Liver (tissue), 9 donors: ENCODE data around the gene CA10. TPM values are rescaled to one million over a fixed set of nuclear protein-coding genes. Genes with fewer than 3 reads are reported as not detected.

Experiments used
- DNase-seq: peaks from one replicate; pipeline ENCODE4 v3.0.0-alpha.2; 2017; ENCODE audit warnings: low spot score
- H3K27ac ChIP-seq, 2 donors: one replicate each; pipeline ENCODE4 v1.7.0; 2013; ENCODE audit warnings: inconsistent platforms in 2 of 2, low read length in 2 of 2, control low read depth in 1 of 2, low read depth in 1 of 2, mild to moderate bottlenecking in 1 of 2
- H3K27me3 ChIP-seq, 4 donors: one replicate each; pipeline versions ENCODE4 v1.6.1 to v1.7.0; 2013; ENCODE audit warnings: low read length in 3 of 4, inconsistent platforms in 1 of 4, mild to moderate bottlenecking in 1 of 4, moderate library complexity in 1 of 4; ENCODE audit not compliant: control insufficient read depth in 4 of 4, insufficient read depth in 4 of 4
- H3K36me3 ChIP-seq, 4 donors: one replicate each; pipeline versions ENCODE4 v1.6.1 to v1.7.0; 2013; ENCODE audit warnings: low read length in 3 of 4, mild to moderate bottlenecking in 3 of 4, low read depth in 1 of 4, moderate library complexity in 1 of 4; ENCODE audit not compliant: control insufficient read depth in 4 of 4, insufficient read depth in 3 of 4
- H3K4me1 ChIP-seq, 4 donors: one replicate each; pipeline versions ENCODE4 v1.6.1 to v1.7.0; 2013; ENCODE audit warnings: low read length in 3 of 4, mild to moderate bottlenecking in 3 of 4, moderate library complexity in 1 of 4; ENCODE audit not compliant: control insufficient read depth in 4 of 4, insufficient read depth in 4 of 4
- H3K4me3 ChIP-seq, 3 donors: one replicate each; pipeline versions ENCODE4 v1.6.1 to v1.7.0; 2013; ENCODE audit warnings: low read length in 3 of 3, control low read depth in 1 of 3, low read depth in 1 of 3, mild to moderate bottlenecking in 1 of 3
- H3K9ac ChIP-seq, 2 donors: one replicate each; pipeline ENCODE4 v1.7.0; 2013; ENCODE audit warnings: low read length in 2 of 2, mild to moderate bottlenecking in 2 of 2, moderate library complexity in 2 of 2, control low read depth in 1 of 2, low read depth in 1 of 2
- H3K9me3 ChIP-seq, 4 donors: one replicate each; pipeline versions ENCODE4 v1.6.1 to v1.7.0; 2013; ENCODE audit warnings: low read length in 3 of 4; ENCODE audit not compliant: control insufficient read depth in 4 of 4
- EGR1 ChIP-seq, 2 donors: IDR thresholded peaks; 2 replicates each; pipeline ENCODE4 v1.6.1; 2016 to 2018; ENCODE audit warnings: antibody characterized with exemption in 2 of 2, low read depth in 2 of 2
- FOXA1 ChIP-seq: IDR thresholded peaks from 2 replicates; pipeline ENCODE4 v1.6.1; 2016; ENCODE audit warnings: antibody characterized with exemption
- FOXA2 ChIP-seq: IDR thresholded peaks from 2 replicates; pipeline ENCODE4 v1.6.1; 2016; ENCODE audit warnings: antibody characterized with exemption
- GABPA ChIP-seq, 2 donors: IDR thresholded peaks in 1 of 2; conservative IDR thresholded peaks in 1 of 2; 2 replicates each; pipeline ENCODE4 v1.6.1; 2016; ENCODE audit warnings: antibody characterized with exemption in 2 of 2, mild to moderate bottlenecking in 1 of 2, moderate library complexity in 1 of 2
- HNF4A ChIP-seq, 2 donors: conservative IDR thresholded peaks; 2 replicates each; pipeline ENCODE4 v1.6.1; 2016; ENCODE audit warnings: antibody characterized with exemption in 2 of 2, mild to moderate bottlenecking in 2 of 2
- HNF4G ChIP-seq: IDR thresholded peaks from 2 replicates; pipeline ENCODE4 v1.6.1; 2016; ENCODE audit warnings: antibody characterized with exemption
- JUND ChIP-seq, 2 donors: IDR thresholded peaks; 2 replicates each; pipeline ENCODE4 v1.6.1; 2016; ENCODE audit warnings: antibody characterized with exemption in 2 of 2
- MAX ChIP-seq: IDR thresholded peaks from 2 replicates; pipeline ENCODE4 v1.6.1; 2016; ENCODE audit warnings: antibody characterized with exemption
- RXRA ChIP-seq, 2 donors: IDR thresholded peaks; 2 replicates each; pipeline ENCODE4 v1.6.1; 2017 to 2018; ENCODE audit warnings: antibody characterized with exemption in 2 of 2, mild to moderate bottlenecking in 1 of 2
- SP1 ChIP-seq: IDR thresholded peaks from 2 replicates; pipeline ENCODE4 v1.6.1; 2018; ENCODE audit warnings: antibody characterized with exemption, mild to moderate bottlenecking
- TAF1 ChIP-seq: conservative IDR thresholded peaks from 2 replicates; pipeline ENCODE4 v1.6.1; 2016; ENCODE audit warnings: antibody characterized with exemption, mild to moderate bottlenecking
- YY1 ChIP-seq: IDR thresholded peaks from 2 replicates; pipeline ENCODE4 v1.6.1; 2016; ENCODE audit warnings: antibody characterized with exemption, mild to moderate bottlenecking
- WGBS: extraction: QIAGEN DNeasy Blood & Tissue Kit; methylation state at CpG from one replicate; pipeline ENCODE4 v1.1.7; 2013; 5-methylcytosine and 5-hydroxymethylcytosine counted together
- polyA plus RNA-seq, 2 donors: library from polyadenylated mRNA; stranded (reverse) in 1 of 2; unstranded in 1 of 2; fragments of 200-250 nt in 1 of 2; fragments of >200 nt in 1 of 2; fragmentation: Nextera tagmentation in 1 of 2; extraction: Ambion mirVana in 1 of 2; gene quantifications; one replicate each; pipeline versions ENCODE4 v1.2.1 to v1.2.3, GENCODE V29; 2013 to 2015
- total RNA-seq, 2 donors: library from RNA; depleted of rRNA; stranded (reverse); fragments of >200 nt; gene quantifications; one replicate each; pipeline ENCODE4 v1.2.3, GENCODE V29; 2014
- TF ChIP-seq, protein P1 (sequence below): IDR thresholded peaks from 2 replicates; pipeline ENCODE4 v1.6.1; 2016; ENCODE audit warnings: antibody characterized with exemption, mild to moderate bottlenecking
- TF ChIP-seq, protein P2 (sequence below): fragments of 150-350 bp; IDR thresholded peaks from 2 replicates; pipeline ENCODE4 v1.5.1; 2017; ENCODE audit warnings: improper control_type of control experiment, low read depth, low read length; ENCODE audit not compliant: missing input control
- TF ChIP-seq, protein P3 (sequence below): IDR thresholded peaks from 2 replicates; pipeline ENCODE4 v1.6.1; 2016; ENCODE audit warnings: antibody characterized with exemption
- TF ChIP-seq, protein P4 (sequence below): IDR thresholded peaks from 2 replicates; pipeline ENCODE4 v1.6.1; 2016; ENCODE audit warnings: antibody characterized with exemption
- donor health status: healthy.
- donor health status: healthy.
- donor health status: healthy.
- donor health status: healthy.
- donor health status: healthy.

CA10 gene
- total and polyA plus RNA-seq, 4 donors, result 0.05 TPM; not detected in 3

DNA sequence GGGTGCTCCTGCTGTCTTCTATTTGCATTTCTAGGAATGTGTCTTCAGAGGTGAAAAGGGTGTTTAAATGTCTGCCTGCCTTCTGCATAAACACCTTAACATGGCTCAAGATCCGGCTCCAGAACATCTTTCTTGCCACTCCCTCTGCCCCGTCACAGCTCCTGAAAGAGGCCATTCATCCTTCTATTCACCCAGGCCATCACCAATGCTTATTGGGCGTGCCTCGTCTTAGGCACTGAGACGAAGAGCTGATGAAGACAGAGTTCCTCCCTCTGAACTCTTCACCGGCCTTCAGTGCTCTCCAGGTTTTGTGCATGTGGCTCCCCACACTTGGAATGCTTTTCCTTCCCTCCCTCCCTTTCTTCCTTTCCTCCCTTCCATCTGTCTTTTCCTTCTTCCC is 511.4 kb downstream of the CA10 start:
- DNase-seq, result no peak
- Histone ChIP-seq H3K27me3 (no peaks in the 10 kb centered on the region), H3K9ac (no peak overlapping the region), H3K4me3 (no peak overlapping the region), H3K4me1 (peaks cover 0 to 3% (median 2%) of the 10 kb centered on the region in 4 donors), H3K36me3 (no peaks in the 10 kb centered on the region), H3K27ac (no peak overlapping the region), H3K9me3 (no peaks in the 10 kb centered on the region)
- TF ChIP-seq MAX, result no peak
- TF ChIP-seq RXRA (IDR thresholded peaks at IDR 0.05), result no peak
- TF ChIP-seq, protein P1, sequence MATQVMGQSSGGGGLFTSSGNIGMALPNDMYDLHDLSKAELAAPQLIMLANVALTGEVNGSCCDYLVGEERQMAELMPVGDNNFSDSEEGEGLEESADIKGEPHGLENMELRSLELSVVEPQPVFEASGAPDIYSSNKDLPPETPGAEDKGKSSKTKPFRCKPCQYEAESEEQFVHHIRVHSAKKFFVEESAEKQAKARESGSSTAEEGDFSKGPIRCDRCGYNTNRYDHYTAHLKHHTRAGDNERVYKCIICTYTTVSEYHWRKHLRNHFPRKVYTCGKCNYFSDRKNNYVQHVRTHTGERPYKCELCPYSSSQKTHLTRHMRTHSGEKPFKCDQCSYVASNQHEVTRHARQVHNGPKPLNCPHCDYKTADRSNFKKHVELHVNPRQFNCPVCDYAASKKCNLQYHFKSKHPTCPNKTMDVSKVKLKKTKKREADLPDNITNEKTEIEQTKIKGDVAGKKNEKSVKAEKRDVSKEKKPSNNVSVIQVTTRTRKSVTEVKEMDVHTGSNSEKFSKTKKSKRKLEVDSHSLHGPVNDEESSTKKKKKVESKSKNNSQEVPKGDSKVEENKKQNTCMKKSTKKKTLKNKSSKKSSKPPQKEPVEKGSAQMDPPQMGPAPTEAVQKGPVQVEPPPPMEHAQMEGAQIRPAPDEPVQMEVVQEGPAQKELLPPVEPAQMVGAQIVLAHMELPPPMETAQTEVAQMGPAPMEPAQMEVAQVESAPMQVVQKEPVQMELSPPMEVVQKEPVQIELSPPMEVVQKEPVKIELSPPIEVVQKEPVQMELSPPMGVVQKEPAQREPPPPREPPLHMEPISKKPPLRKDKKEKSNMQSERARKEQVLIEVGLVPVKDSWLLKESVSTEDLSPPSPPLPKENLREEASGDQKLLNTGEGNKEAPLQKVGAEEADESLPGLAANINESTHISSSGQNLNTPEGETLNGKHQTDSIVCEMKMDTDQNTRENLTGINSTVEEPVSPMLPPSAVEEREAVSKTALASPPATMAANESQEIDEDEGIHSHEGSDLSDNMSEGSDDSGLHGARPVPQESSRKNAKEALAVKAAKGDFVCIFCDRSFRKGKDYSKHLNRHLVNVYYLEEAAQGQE, result no peak
- no peak for TF ChIP-seq TAF1
- TF ChIP-seq, protein P2, sequence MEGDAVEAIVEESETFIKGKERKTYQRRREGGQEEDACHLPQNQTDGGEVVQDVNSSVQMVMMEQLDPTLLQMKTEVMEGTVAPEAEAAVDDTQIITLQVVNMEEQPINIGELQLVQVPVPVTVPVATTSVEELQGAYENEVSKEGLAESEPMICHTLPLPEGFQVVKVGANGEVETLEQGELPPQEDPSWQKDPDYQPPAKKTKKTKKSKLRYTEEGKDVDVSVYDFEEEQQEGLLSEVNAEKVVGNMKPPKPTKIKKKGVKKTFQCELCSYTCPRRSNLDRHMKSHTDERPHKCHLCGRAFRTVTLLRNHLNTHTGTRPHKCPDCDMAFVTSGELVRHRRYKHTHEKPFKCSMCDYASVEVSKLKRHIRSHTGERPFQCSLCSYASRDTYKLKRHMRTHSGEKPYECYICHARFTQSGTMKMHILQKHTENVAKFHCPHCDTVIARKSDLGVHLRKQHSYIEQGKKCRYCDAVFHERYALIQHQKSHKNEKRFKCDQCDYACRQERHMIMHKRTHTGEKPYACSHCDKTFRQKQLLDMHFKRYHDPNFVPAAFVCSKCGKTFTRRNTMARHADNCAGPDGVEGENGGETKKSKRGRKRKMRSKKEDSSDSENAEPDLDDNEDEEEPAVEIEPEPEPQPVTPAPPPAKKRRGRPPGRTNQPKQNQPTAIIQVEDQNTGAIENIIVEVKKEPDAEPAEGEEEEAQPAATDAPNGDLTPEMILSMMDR, result no peak
- TF ChIP-seq SP1, result no peak
- no peak for TF ChIP-seq FOXA1
- TF ChIP-seq YY1, result no peak
- no peak for TF ChIP-seq JUND (IDR thresholded peaks at IDR 0.05)
- TF ChIP-seq, protein P3, sequence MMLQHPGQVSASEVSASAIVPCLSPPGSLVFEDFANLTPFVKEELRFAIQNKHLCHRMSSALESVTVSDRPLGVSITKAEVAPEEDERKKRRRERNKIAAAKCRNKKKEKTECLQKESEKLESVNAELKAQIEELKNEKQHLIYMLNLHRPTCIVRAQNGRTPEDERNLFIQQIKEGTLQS, result no peak
- 80% methylated on average over 6 of the region's 6 CpGs for WGBS

DNA sequence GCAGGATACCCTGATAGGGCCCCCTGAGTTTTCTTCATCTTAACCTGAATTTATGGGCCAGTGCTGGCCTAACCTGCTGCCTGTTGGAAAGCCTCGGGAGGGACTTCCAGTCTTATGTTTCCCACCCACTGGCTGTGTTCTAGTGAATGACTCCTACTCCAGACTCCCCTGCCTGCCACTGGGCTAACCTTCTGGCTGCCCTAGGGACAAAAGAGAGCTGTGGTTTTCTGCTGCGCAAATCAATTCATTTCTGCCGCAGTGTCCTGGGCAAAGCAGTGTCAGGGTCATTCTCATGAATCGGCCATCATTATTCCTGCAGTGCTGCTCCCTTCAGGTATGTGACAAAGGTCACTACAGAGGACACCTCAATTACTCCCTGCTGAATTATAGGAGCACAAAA is 512.0 kb downstream of the CA10 start:
- H3K36me3 ChIP-seq, result no peaks in the 10 kb centered on the region
- H3K9ac ChIP-seq, result no peak overlapping the region
- TF ChIP-seq EGR1 (IDR thresholded peaks at IDR 0.05; ENCODE audit: low read depth in 2 of 2) (no peak), HNF4A (conservative IDR thresholded peaks at IDR 0.05) (no peak), YY1 (no peak), HNF4G (no peak), SP1 (no peak), FOXA2 (no peak), GABPA (IDR thresholded peaks at IDR 0.05 in 1 of 2, conservative IDR thresholded peaks at IDR 0.05 in 1 of 2) (no peak), JUND (IDR thresholded peaks at IDR 0.05) (no peak), FOXA1 (no peak)
- TF ChIP-seq, protein P3, result no peak
- TF ChIP-seq, protein P4, sequence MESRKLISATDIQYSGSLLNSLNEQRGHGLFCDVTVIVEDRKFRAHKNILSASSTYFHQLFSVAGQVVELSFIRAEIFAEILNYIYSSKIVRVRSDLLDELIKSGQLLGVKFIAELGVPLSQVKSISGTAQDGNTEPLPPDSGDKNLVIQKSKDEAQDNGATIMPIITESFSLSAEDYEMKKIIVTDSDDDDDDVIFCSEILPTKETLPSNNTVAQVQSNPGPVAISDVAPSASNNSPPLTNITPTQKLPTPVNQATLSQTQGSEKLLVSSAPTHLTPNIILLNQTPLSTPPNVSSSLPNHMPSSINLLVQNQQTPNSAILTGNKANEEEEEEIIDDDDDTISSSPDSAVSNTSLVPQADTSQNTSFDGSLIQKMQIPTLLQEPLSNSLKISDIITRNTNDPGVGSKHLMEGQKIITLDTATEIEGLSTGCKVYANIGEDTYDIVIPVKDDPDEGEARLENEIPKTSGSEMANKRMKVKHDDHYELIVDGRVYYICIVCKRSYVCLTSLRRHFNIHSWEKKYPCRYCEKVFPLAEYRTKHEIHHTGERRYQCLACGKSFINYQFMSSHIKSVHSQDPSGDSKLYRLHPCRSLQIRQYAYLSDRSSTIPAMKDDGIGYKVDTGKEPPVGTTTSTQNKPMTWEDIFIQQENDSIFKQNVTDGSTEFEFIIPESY, result no peak
- H3K27ac ChIP-seq, result no peak overlapping the region
- H3K9me3 ChIP-seq, result no peaks in the 10 kb centered on the region
- 89% methylated on average over 4 of the region's 4 CpGs for WGBS
- no peak overlapping the region for H3K4me3 ChIP-seq
- H3K27me3 ChIP-seq, result no peaks in the 10 kb centered on the region
- DNase-seq, result no peak
- H3K4me1 ChIP-seq, result peaks cover 0 to 8% (median 3%) of the 10 kb centered on the region in 4 donors
